GM19463 (cell line): Measurements from ENCODE around the gene ELF1.
"Not testable (repeated sequence)": the region's sequence is repeated elsewhere in the genome, so short reads cannot be mapped to it uniquely, and the experiment has no call there.

ENCODE experiments used
- ATAC-seq: cut with Tn5 transposase; IDR thresholded peaks from one replicate; pipeline ENCODE4 v1.9.1; 2021; ENCODE audit warnings: mild to moderate bottlenecking, moderate library complexity; ENCODE audit not compliant: unreplicated experiment

The ELF1 gene

DNA sequence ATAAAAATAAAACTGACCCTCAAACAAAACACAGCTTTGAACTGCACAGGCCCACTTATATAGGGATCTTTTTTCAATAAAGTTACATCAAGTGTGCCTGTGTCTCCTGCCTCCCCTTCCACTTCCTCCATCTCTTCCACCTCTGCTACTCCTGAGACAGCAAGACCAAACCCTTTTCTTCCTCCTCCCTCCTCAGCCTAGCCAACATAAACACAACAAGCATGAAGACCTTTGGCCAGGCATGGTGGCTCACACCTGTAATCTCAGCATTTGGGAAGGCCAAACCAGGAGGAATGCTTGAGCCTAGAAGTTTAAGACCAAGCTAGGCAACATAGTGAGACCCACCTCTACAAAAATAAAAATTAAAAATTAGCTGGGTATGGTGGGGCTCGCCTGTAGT is 72.6 kb downstream of the ELF1 start:
- ATAC-seq, result no peak

DNA sequence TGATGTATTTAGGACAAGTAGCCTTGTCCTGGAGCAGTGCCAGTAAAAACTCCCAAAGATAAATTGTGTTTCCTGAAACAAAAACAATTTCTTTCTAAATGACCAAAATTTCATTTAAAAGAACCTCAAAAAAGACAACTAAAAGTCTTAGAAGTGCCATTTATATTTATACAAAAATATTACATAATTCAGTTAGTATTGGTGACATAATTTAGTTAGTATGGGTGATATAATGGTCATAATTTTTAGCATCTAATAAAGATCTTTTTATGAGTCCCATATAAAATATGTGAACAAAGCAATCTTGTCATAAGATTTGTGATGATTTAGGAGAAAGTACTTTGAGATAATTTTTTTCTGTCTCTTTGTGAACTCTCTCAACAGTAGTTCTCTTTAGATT is 76.0 kb downstream of the ELF1 start:
- no peak for ATAC-seq

DNA sequence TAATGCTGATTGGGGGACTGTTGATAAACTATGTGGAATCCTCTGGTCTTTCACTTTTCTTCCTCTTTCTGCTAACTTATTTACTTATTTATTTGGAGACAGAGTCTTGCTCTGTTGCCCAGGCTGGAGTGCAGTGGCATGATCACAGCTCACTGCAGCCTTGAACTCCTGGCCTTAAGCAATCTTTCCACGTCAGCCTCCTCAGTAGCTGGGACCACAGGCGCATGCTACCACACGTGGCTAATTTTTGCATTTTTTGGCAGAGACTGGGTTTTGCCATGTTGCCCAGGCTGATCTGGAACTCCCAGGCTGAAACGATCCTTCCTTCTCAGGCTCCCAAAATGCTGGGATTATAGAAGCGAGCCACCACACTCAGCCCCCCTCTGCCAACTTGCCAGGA is 77.5 kb downstream of the ELF1 start:
- ATAC-seq, result no peak

DNA sequence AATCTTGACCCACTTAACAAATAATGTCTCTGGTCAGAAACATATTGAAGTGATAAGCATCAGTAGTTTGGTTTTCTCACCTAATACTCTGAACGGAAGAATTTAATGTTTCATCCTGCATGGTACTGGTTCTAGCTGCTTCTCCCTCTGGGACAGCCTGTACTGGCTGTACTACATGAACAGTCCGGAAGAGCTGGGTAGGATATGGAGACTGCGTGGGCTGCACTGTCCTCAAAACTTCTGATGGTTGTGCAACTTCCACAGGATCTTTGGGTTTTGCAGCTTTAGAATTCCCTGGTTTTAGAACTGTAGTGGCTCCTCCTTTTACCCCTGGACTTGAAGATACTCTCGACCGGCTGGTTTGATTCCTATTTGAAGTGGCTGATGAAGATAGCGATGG is 78.3 kb downstream of the ELF1 start:
- no peak for ATAC-seq

DNA sequence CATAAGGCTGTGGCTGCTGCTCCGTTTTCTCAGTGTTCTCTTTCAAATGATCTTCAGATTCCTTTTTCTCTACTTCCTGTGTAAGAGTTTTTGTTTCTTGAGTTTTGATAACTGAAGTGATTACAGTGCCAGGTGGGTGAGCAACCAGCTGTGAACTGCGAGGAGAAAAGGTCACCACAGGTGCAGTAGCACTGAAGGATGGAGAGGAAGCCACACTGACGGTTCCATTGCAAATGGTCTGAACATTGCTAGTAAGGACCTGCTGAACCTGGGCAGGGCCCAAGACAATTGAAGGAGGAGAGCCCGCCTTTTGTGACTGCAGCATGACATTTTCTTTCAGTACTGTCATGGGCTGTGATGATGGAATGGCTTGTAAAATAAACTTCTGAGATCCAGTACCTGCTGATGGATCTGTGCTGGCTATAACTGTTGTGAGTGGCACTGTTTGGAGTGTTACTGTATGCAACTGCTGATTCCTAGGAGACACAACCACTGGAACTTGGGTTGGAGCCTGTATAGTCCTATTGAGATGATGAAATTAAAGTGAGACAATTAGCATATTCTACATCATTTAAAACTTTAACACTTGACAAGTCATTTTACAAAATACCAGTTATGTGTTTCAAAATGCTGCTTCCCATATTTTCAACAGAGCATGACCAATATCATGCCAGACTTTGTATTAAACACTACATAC is 85.5 kb downstream of the ELF1 start:
- peak; percentile 72 for ATAC-seq

GRCh38 chr13:40932252-40932651 is 86.9 kb downstream of the ELF1 start:
- ATAC-seq, result no peak

DNA sequence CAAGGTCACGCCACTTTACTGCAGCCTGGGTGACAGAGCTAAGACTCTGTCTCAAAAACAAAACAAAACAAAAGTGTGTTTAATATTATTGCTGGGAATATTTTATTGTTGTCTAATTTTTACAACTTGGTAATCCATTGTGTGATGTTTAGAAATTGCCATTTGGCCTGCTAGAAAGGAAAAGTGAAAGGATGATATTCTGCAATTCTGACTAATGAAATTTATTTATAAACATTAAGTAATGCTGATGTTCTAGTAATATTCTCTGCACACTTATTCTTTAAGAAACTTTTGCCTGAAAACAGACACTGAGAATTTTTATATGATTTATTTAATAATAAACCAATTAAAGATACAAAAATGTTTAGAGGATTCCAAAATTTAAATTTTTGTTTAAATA is 87.4 kb downstream of the ELF1 start:
- ATAC-seq, result no peak

GRCh38 chr13:40929883-40930282 is 89.2 kb downstream of the ELF1 start:
- not testable (repeated sequence) for ATAC-seq

- no peak for ATAC-seq
These were observed 90.1 kb downstream of the ELF1 start for GRCh38 chr13:40928980-40929379.

DNA sequence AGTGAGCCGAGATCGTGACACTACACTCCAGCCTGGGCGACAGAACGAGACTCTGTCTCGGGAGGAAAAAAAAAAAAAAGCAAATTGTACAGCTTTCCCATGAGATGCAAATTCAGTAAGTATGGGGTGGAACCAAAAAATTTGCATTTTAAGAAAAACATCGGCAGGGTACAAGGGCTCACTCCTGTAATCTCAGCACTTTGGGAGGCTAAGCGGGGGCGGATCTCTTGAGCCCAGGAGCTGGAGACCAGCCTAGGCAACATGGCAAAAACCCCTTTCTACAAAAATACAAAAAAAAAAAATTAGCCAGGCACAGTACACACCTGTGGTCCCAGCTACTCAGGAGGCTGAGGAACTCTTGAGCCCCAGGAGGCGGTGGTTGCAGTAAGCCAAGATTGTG is 91.2 kb downstream of the ELF1 start:
- no peak for ATAC-seq

DNA sequence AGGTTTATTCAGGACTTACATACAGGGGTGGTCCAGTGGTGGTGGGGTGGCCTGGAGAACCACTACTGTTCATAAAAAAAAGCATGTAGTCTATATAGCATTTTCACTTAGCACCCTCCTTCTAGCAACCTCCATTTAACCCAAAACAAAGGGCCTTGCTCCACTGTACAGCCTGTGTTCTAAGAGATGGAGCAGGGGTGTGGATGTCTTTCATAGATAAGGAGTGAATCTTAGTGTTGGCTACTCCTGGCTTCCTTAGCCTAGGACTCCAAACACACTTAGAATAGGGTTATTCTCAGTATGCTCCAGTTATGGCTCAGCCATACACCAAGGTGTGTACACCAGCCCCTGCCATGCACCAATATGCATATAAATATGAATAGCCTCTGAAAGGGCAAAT is 95.2 kb downstream of the ELF1 start:
- no peak for ATAC-seq

DNA sequence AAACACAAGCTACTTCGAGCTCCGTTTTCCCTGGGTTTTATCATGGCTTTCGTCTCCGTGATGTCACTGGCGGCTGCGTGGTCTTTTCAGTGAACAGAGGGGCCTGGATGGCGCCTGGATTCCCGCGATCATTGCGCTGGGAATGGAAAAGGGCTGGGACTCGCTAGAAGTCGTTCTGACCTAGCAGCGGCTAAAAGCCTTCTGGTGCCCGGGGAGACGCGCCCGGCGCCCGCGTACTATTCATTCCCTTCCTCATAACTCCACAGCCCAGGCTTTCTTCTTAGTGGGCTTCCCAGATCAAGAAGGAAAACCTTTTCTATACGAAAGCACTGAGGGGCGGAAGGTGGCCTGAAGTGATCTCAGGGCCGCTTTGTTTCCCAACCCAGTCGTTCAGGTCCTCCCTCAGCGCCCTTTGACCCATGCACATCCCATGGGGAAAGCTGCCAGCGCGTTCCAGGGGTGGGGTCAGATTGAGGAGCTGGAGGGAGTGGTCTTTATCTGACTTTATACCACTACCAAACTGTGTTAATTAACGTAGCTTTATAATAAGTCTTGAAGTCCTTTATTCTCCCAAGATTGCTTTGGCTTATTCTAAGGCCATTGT is 96.6 kb downstream of the ELF1 start:
- ATAC-seq, result no peak

GRCh38 chr13:40920826-40921225 is 98.3 kb downstream of the ELF1 start:
- ATAC-seq, result no peak

GRCh38 chr13:40919901-40920300 is 99.2 kb downstream of the ELF1 start:
- ATAC-seq, result not testable (repeated sequence)

DNA sequence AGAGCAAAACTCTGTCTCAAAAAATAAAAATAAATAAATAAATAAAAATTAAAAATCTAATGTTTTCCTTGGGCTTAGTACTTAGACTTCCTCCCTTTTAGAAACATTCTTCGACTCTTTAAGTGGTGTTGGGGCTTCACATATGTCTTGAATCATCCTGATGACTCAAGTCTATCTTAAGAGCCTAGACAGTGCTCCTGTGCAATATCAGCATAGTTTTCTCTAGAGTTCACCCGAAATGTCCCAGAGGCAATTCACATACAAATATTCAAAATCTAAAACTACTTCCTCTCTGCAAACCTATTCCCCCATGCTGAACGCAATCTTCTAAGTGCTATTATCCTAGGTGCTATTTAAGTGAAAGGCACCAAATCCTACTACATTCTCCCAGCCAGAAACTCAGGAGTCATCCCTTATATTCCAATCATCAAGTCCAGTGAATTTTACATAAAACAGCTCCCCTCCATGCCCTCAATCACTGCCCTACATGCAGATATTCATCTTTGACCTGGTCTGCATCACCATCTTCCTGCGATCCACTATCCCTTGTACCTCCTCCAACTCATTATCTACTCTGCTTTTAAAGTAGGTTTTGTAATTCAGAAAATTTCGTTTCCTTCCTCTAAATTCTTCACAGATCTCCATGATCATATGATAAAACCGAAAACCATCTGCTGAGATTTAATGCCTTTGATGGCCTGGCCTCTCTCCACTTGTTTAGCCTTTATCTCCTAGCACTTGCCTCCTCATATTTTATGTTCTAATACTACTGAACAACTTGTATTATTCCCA is 102.7 kb downstream of the ELF1 start:
- no peak for ATAC-seq

- ATAC-seq, result not testable (repeated sequence)
These were observed 104.3 kb downstream of the ELF1 start for GRCh38 chr13:40914863-40915262.

DNA sequence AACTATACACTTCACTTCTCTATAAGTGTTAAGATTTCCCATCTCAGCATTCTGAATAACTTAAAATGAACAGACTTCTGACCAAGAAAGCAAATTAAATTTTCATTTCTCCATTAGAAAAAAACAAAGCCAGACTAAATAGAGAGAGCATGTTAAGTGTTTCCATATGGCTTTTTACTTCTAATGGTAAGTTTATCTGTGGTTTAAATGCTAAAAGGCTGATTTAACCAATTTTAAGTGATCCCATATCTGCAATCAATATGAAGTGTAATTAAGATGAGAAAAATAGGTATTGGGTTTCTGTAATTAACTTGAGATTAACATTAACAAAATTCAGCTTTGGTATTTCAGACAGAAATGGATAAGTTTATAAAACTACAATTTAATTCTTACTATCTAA is 107.8 kb downstream of the ELF1 start:
- no peak for ATAC-seq

- ATAC-seq, result peak; percentile 83
These were observed 108.6 kb downstream of the ELF1 start for GRCh38 chr13:40910324-40911050.

DNA sequence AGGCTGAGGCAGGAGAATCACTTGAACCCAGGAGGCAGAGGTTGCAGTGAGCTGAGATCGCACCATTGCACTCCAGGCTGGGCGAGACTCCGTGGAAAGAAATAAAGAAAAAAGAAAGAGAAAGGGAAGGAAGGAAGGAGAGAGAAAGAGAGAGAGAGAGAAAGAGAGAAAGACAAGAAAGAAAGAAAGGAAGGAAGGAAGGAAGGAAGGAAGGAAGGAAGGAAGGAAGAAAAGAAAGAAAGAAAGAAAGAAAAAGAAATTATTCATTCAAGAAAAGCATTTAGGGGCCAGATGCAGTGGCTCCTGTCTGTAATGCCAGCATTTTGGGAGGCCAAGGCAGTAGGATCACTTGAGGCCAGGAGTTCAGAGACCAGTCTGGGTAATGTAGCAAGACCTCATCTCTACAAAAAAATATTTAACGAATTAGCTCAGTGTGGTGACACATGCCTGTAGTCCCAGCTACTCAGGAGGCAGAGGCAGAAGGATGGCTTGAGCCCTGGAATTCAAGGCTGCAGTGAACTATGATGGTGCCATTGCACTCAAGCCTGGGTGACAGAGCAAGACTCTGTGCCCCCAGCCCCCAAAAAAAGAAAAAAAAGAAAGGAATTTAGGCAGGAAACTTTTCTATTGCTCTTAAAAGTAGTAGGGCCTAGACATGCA is 109.4 kb downstream of the ELF1 start:
- ATAC-seq, result not testable (repeated sequence)

DNA sequence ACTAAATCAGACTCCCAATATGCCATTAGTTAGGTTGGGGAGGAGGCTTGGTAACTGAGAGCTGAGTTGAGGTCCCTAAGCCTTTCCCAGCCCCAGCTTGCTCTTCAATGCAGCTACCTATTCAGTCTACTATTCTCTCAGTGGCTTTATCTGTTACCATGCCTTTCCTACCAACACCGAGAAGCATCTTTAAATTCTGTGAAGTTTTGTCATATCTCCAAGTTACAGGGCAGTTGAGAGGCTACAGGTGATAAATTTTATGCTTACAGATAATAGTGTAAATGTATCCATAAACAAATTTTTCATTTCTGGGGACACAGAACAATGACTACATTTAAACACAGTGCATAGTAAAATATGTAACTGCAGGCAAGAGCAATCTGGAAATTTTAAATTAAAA is 110.6 kb downstream of the ELF1 start:
- no peak for ATAC-seq

DNA sequence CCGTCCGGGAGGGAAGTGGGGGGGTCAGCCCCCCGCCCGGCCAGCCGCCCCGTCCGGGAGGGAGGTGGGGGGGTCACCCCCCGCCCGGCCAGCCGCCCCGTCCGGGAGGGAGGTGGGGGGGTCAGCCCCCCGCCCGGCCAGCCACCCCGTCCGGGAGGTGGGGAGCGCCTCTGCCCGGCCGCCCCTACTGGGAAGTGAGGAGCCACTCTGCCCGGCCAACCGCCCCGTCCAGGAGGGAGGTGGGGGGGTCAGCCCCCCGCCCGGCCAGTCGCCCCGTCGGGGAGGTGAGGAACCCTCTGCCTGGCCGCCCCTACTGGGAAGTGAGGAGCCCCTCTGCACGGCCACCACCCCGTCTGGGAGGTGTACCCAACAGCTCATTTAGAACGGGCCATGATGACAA is 118.1 kb downstream of the ELF1 start:
- not testable (repeated sequence) for ATAC-seq
